Neural crest cell (in vitro differentiated cells): Measurements from ENCODE around the gene DNAJC2. TPM values are rescaled to one million over a fixed set of nuclear protein-coding genes. Genes with fewer than 3 reads are reported as not detected.

Experiments
- DNase-seq: peaks from one replicate; pipeline ENCODE4 v3.0.0; 2021; ENCODE audit warnings: low read depth, mixed read lengths, low spot score
- H3K27ac Mint-ChIP-seq: one replicate; pipeline ENCODE4 v1.8.0; 2021; ENCODE audit warnings: mild to moderate bottlenecking, mixed read lengths; ENCODE audit not compliant: unreplicated experiment
- H3K27me3 Mint-ChIP-seq: 2 replicates; pipeline ENCODE4 v1.8.0; 2021; ENCODE audit warnings: low read depth, mild to moderate bottlenecking, mixed read lengths
- H3K36me3 Mint-ChIP-seq: 2 replicates; pipeline ENCODE4 v1.8.0; 2021; ENCODE audit warnings: low read depth, mild to moderate bottlenecking, mixed read lengths
- H3K4me1 Mint-ChIP-seq: 2 replicates; pipeline ENCODE4 v1.8.0; 2021; ENCODE audit warnings: mixed read lengths
- H3K4me3 Mint-ChIP-seq: one replicate; pipeline ENCODE4 v1.8.0; 2021; ENCODE audit warnings: mild to moderate bottlenecking, mixed read lengths
- H3K9me3 Mint-ChIP-seq: 2 replicates; pipeline ENCODE4 v1.8.0; 2021; ENCODE audit warnings: mixed read lengths
- CTCF ChIP-seq: fragments of 200-600 bp; sonication (generic); conservative IDR thresholded peaks from 2 replicates; pipeline ENCODE4 v1.5.0; 2021; ENCODE audit warnings: antibody characterized with exemption, mild to moderate bottlenecking
- total RNA-seq: library from RNA; stranded (reverse); gene quantifications from 2 replicates; pipeline ENCODE4 v1.2.1, GENCODE V29; 2021

DNAJC2 gene
- total RNA-seq, 1 donor from 2014 or later, result 28.9 TPM

GRCh38 chr7:103347507-103348267 lies 3.1 kb upstream of the DNAJC2 start, which contains the start of gene PSMC2:
TSS of gene PSMC2 (plus strand) at chr7:103347643. CDS start at chr7:103347712, 69 bp downstream.
- peaks cover 37% of the 10 kb centered on the region for H3K4me1 Mint-ChIP-seq
- no peaks in the 10 kb centered on the region for H3K9me3 Mint-ChIP-seq
- no peaks in the 10 kb centered on the region for H3K36me3 Mint-ChIP-seq
- H3K27me3 Mint-ChIP-seq, result no peaks in the 10 kb centered on the region
- peak within 1 kb of the TSS; percentile 99 for H3K27ac Mint-ChIP-seq
- TF ChIP-seq CTCF, result no peak
- H3K4me3 Mint-ChIP-seq, result peak within 1 kb of the TSS; percentile 99
- DNase-seq, result peak; percentile 69

GRCh38 chr7:103346396-103346795 lies 1.8 kb upstream of the DNAJC2 start:
- DNase-seq, result no peak
- H3K36me3 Mint-ChIP-seq, result no peaks in the 10 kb centered on the region
- H3K27me3 Mint-ChIP-seq, result no peaks in the 10 kb centered on the region
- H3K27ac Mint-ChIP-seq, result no peak overlapping the region
- no peaks in the 10 kb centered on the region for H3K9me3 Mint-ChIP-seq
- H3K4me1 Mint-ChIP-seq, result peaks cover 44% of the 10 kb centered on the region
- TF ChIP-seq CTCF, result no peak
- H3K4me3 Mint-ChIP-seq, result peak overlapping the region; percentile 99

GRCh38 chr7:103343758-103344452 lies 662 bp downstream of the DNAJC2 start:
- no peak for TF ChIP-seq CTCF
- no peak for DNase-seq
- Mint-ChIP-seq H3K27ac (peak overlapping the region; percentile 97), H3K4me3 (peak overlapping the region; percentile 98), H3K4me1 (peaks cover 46% of the 10 kb centered on the region), H3K36me3 (peaks cover 14% of the 10 kb centered on the region), H3K27me3 (no peaks in the 10 kb centered on the region), H3K9me3 (no peaks in the 10 kb centered on the region)

- TF ChIP-seq CTCF, result no peak
- H3K4me1 Mint-ChIP-seq, result peaks cover 40% of the 10 kb centered on the region
- H3K4me3 Mint-ChIP-seq, result peak overlapping the region; percentile 98
- no peak overlapping the region for H3K27ac Mint-ChIP-seq
- no peak for DNase-seq
- H3K27me3 Mint-ChIP-seq, result no peaks in the 10 kb centered on the region
- peaks cover 14% of the 10 kb centered on the region for H3K36me3 Mint-ChIP-seq
- H3K9me3 Mint-ChIP-seq, result no peaks in the 10 kb centered on the region
These were observed 1.2 kb downstream of the DNAJC2 start for GRCh38 chr7:103343332-103343731.

- TF ChIP-seq CTCF, result no peak
- peaks cover 18% of the 10 kb centered on the region for H3K36me3 Mint-ChIP-seq
- peak overlapping the region; percentile 69 for H3K4me3 Mint-ChIP-seq
- no peaks in the 10 kb centered on the region for H3K27me3 Mint-ChIP-seq
- no peak for DNase-seq
- H3K4me1 Mint-ChIP-seq, result peaks cover 33% of the 10 kb centered on the region
- no peaks in the 10 kb centered on the region for H3K9me3 Mint-ChIP-seq
- H3K27ac Mint-ChIP-seq, result no peak overlapping the region
These were observed 3.1 kb downstream of the DNAJC2 start for GRCh38 chr7:103341466-103341865.
